ENCODE data around the gene ZPR1.

GRCh38 chr11:116732271-116733042 is 55.4 kb downstream of the ZPR1 start:
- TF ChIP-seq CTCF (IDR thresholded peaks at IDR 0.05; ENCODE audit: poor library complexity, severe bottlenecking) (peak; percentile 62), EP300 (conservative IDR thresholded peaks at IDR 0.05; ENCODE audit: poor library complexity, severe bottlenecking) (no peak), EZH2 (IDR thresholded peaks at IDR 0.05; ENCODE audit: borderline replicate concordance, insufficient read depth, low read length, poor library complexity, severe bottlenecking) (no peak), SMC3 (conservative IDR thresholded peaks at IDR 0.05; ENCODE audit: poor library complexity) (peak; percentile 59)
